Astrocyte of the cerebellum (primary cell): Measurements from ENCODE around the gene KCNIP4.

Experiments
- DNase-seq: peaks from one replicate; pipeline ENCODE4 v3.0.0-alpha.2; 2011; ENCODE audit warnings: low read depth
- H3K4me3 ChIP-seq: 2 replicates; pipeline ENCODE4 v1.5.1; 2011; ENCODE audit warnings: mild to moderate bottlenecking, low read depth, low read length, moderate library complexity
- in situ Hi-C: cut with HindIII; loops from 2 replicates; pipeline ENCODE4 v1.10.0; 2017; ENCODE audit warnings: low sequenced_read_pairs
- TF ChIP-seq, protein P1 (sequence below): IDR thresholded peaks from 2 replicates; pipeline ENCODE4 v1.5.1; 2012; ENCODE audit warnings: low read length, low read depth, moderate library complexity, mild to moderate bottlenecking; ENCODE audit errors: missing control alignments

The KCNIP4 gene

GRCh38 chr4:21013501-21013900, 935.1 kb downstream of the KCNIP4 start:
- TF ChIP-seq, protein P1, sequence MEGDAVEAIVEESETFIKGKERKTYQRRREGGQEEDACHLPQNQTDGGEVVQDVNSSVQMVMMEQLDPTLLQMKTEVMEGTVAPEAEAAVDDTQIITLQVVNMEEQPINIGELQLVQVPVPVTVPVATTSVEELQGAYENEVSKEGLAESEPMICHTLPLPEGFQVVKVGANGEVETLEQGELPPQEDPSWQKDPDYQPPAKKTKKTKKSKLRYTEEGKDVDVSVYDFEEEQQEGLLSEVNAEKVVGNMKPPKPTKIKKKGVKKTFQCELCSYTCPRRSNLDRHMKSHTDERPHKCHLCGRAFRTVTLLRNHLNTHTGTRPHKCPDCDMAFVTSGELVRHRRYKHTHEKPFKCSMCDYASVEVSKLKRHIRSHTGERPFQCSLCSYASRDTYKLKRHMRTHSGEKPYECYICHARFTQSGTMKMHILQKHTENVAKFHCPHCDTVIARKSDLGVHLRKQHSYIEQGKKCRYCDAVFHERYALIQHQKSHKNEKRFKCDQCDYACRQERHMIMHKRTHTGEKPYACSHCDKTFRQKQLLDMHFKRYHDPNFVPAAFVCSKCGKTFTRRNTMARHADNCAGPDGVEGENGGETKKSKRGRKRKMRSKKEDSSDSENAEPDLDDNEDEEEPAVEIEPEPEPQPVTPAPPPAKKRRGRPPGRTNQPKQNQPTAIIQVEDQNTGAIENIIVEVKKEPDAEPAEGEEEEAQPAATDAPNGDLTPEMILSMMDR: no peak
- H3K4me3 ChIP-seq: no peak overlapping the region
- in situ Hi-C loops: no loop called here
- no peak for DNase-seq

DNA sequence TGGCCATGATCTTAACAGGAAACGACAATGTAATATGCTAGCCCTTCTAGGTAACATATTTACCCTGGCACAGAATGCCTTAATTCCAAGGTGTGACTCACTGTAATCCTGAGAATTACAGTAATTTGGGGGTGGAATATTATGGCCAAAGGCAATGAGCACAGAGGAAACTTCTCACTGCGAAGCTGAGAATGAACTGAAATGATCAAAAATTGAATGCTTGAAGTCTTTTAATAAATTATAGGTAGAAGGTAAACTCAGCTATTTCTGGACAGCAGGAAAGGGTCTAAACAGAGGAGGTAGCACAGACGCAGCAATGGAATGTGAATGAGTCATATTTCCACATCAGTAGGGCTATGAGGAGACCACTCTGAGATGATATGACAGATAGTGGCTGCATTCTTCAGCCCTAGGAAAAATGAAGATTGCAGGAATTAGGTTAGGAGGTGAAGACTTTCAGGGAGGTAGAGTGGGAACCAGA, 935.7 kb downstream of the KCNIP4 start:
- no peak overlapping the region for H3K4me3 ChIP-seq
- TF ChIP-seq, protein P1: no peak
- no peak for DNase-seq
- in situ Hi-C loops: no loop called here

DNA sequence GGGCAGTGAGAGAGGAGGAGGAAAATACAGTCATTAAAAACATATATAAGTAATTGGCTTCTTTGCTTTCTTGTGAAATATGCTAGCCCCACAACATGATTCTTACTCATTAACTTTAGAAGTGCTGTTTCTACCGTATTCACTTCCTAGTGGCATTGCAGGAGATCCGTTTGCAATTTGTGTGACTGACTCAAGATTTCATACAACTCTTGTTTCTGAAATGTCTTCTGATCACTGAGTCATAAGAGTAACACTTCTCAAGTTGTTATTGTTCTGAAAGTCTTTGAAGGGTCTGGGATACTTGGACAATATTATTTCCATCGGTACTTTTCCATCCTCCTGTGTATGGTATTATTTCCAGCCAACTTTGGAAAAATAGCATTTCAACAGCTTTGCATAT, 937.5 kb downstream of the KCNIP4 start:
- in situ Hi-C loops: no loop called here
- TF ChIP-seq, protein P1: no peak
- H3K4me3 ChIP-seq: no peak overlapping the region
- DNase-seq: no peak

DNA sequence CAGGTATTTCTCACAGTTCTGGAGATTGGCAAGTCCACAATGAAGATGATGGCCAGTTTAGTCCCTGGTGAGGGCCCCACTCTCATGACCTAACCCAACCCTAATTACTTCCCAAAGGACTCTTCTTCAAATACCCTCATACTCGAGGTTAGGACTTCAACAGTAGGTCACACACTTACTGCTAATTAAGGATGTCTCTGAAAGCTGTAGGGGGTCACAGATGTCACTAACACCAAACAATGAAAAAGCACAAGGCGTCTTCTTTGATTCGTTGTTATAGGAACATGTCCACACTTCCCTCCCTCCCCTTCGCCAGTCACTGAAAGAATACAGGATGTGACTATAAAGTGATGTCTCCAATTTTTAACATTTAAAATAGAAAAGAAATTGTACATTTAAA, 938.6 kb downstream of the KCNIP4 start:
- in situ Hi-C loops: no loop called here
- TF ChIP-seq, protein P1: no peak
- DNase-seq: no peak
- no peak overlapping the region for H3K4me3 ChIP-seq

DNA sequence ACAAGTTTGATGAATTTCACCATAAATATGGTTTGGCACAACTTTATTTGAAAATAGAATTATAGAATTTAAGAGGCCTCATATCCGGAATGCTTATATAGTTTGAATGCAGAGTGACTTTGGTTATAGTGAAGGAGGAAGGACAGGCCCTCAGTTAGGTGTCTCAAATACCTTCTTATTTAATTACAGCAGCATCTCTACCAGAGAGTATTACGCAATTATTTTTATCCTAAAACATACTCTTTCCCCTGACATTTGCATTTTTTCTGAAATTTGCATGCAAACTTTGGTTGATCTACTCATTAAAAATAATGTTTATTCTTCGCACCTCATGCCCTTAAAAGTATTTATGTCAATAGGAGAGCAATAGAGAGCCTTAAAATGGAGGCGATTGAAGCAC, 942.9 kb downstream of the KCNIP4 start:
- DNase-seq: no peak
- in situ Hi-C loops: no loop called here
- TF ChIP-seq, protein P1: no peak
- H3K4me3 ChIP-seq: no peak overlapping the region

- TF ChIP-seq, protein P1: no peak
- in situ Hi-C loops: no loop called here
- H3K4me3 ChIP-seq: no peak overlapping the region
- no peak for DNase-seq
These were observed 945.6 kb downstream of the KCNIP4 start for GRCh38 chr4:21002976-21003375.

GRCh38 chr4:21002286-21002685, 946.3 kb downstream of the KCNIP4 start:
- no peak for DNase-seq
- TF ChIP-seq, protein P1: no peak
- in situ Hi-C loops: no loop called here
- H3K4me3 ChIP-seq: no peak overlapping the region
